H54 (cell line): ENCODE results near the gene PAPPA.

ENCODE experiments used
- DNase-seq: peaks from one replicate; pipeline ENCODE4 v3.0.0; 2011; ENCODE audit warnings: low spot score, mixed read lengths; ENCODE audit not compliant: insufficient read length
- FAIRE-seq: peaks from 3 replicates; lab custom pipeline; 2011; peaks lifted over from hg19 to GRCh38; lab: Jason Lieb, UNC
- POLR2A ChIP-seq: IDR thresholded peaks from 2 replicates; pipeline ENCODE4 v1.6.1; 2011; ENCODE audit warnings: low read depth, mild to moderate bottlenecking, low read length

Gene PAPPA

DNA sequence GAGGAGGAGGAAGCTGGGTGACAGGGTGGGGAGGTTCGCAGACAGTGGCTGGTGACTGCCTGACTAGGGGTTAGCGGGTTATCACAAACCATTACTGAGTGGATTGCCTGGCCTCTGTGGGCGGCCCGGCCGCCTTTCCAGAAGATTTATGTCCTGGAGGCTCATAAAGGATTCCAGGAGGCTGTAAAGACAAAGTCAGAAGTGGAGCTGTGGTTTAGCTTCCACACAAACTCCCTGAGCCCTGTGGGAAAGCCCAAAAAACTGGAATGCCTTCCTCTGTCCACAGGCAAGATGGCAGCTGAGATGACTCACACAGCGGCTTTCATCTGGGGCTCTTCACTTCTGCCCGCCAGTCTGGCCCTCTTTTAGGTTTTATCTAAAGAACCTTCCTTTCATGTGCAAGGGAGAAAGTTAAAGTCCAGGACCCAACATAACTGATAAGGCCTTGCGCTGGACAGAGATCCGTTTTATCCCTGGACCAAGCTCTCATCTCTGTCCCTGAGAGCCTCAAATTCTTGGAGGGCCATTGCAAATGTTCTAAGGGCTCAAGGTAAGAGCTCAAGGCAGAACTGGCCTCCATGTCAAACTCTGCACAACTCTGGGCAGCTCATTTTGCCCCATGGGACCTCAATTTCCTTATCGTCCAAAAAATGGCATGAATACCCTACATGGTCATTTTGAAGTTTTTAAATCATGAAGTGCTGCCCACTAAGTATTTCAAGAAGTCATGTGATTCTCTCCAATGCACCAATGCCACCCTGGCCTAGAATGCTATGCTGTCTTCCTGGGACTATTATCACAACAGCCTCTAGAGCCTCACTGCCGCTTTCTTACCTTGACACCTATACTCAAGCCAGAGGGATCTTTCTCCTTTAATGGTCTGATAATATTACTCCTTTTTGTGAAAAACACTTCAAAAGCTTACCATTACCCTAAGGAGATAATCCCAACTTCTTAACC is 284.1 kb downstream of the PAPPA start:
- TF ChIP-seq POLR2A, result no peak
- FAIRE-seq, result no peak
- DNase-seq, result no peak

DNA sequence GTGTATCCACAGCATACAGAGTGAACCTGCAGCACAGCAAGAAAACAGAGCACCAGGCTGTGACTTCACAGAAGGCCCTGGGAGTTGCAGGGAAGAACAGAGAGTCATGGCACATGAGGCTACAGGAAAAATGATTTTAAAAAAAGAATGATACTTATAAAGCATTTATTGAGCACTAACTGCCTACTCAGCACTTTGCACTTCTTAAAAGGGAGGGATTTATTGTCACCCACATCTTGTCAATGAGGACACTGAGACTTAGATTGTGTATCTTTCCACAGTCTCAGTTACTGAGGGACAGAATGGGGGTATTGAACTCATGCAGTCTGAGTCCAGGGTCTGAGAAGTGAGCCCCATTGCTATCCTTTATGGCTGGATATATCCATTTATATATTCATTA is 288.9 kb downstream of the PAPPA start:
- FAIRE-seq (no peak), DNase-seq (no peak)
- TF ChIP-seq POLR2A, result no peak

GRCh38 chr9:116447934-116448333 is 294.3 kb downstream of the PAPPA start:
- TF ChIP-seq POLR2A, result no peak
- no peak for FAIRE-seq
- no peak for DNase-seq

GRCh38 chr9:116448431-116448830 is 294.8 kb downstream of the PAPPA start:
- no peak for FAIRE-seq
- TF ChIP-seq POLR2A, result no peak
- no peak for DNase-seq

GRCh38 chr9:116449949-116450348 is 296.4 kb downstream of the PAPPA start:
- no peak for DNase-seq
- no peak for TF ChIP-seq POLR2A
- FAIRE-seq, result no peak

GRCh38 chr9:116450378-116451139 is 297.0 kb downstream of the PAPPA start:
- DNase-seq, result no peak
- no peak for TF ChIP-seq POLR2A
- FAIRE-seq, result no peak

GRCh38 chr9:116451500-116452115 is 298.0 kb downstream of the PAPPA start:
- no peak for FAIRE-seq
- no peak for DNase-seq
- TF ChIP-seq POLR2A, result no peak
